GM18505 (cell line): ENCODE data around the gene BBS9.

Source experiments
- ATAC-seq: cut with Tn5 transposase; IDR thresholded peaks from one replicate; pipeline ENCODE4 v1.9.1; 2021; ENCODE audit not compliant: unreplicated experiment
- POLR2A ChIP-seq: IDR thresholded peaks from 4 replicates; pipeline ENCODE4 v1.6.1; 2011; ENCODE audit warnings: borderline replicate concordance; ENCODE audit not compliant: insufficient read depth, insufficient read length; ENCODE audit errors: extremely low read depth

Gene BBS9

DNA sequence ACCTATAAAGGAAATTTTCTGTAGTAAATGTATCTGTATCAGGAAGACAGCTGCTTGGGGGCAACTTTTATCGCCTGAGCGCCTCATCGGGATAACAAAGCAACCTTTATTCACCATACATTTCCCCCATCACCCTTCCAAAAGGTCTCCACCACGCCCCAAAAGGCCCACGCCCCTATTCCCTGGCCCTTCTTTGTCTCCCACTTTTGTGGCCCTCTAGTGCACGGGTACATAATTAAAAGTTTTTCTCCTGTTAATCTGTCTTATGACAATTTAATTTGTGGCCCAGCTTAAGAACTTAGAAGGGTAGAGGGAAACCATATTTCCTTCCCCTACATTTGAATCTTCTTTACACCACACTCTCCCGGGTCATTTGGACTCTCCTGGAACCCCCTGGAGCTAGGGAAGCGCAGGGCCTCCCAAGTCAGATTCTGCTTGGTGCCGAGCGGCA lies 20.8 kb upstream of the BBS9 start:
- no peak for TF ChIP-seq POLR2A
- peak; percentile 3 for ATAC-seq

DNA sequence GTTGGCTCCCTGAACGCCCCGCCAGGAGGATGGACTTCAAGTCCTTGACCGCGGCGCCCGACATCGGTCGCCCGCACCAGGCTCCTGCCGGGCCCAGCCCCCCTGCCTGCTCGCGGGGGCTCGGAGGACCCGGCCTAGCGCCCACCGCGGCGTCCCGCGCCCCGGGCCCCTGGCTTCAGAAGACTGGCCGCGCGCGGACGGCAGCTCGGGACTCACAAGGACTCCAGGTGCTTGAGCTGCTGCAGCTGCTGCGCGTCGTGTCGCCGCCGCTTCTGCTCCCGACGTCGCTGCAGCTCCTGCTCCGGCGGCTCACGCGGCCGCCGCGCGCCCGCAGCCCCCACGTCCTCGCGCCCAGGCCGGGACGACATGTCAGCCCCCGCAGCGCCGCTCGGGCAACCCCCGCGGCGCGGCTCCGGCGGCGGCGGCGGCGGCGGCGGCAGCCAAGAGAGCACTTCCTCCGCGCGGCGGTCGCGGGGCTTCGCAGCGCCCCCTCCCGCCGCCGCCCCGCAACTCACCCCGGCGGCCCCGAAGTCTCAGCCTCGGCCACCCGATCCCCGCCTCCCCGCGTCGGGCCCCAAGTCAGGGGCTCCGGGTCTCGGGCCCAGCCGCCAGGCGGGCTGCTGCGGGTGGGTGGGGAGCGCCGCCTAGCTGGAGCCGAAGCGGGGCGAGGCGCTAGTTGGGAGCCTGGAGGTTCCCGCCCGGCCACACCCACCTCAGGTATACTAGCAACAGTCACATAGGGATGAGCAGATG lies 20.2 kb upstream of the BBS9 start, which contains the start of gene RP9:
TSS of gene RP9 (minus strand) at position 400 of the 753 bp plus-strand sequence. CDS start at position 368, 32 bp downstream.
- peak; percentile 77 for TF ChIP-seq POLR2A
- ATAC-seq = peak; percentile 91

DNA sequence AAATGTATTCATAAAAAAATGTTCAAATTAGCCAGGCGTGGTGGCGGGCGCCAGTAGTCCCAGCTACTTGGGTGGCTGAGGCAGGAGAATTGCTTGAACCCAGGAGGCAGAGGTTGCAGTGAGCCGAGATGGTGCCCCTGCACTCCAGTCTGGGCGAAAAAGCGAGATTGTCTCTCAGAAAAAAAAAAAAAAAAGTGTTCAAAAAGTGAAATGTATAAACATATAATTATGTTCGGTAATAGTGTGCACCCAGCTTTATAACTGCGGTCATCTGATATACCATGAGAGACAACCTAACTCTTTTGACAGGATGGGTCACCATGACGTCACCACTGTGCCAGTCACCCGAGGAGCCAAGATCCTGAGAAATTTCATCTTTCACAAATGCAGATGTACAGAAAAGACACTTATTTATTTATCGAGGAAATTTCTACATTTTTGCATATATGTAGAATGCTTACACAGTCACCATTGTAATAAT lies 19.6 kb upstream of the BBS9 start:
- no peak for ATAC-seq
- TF ChIP-seq POLR2A = no peak

DNA sequence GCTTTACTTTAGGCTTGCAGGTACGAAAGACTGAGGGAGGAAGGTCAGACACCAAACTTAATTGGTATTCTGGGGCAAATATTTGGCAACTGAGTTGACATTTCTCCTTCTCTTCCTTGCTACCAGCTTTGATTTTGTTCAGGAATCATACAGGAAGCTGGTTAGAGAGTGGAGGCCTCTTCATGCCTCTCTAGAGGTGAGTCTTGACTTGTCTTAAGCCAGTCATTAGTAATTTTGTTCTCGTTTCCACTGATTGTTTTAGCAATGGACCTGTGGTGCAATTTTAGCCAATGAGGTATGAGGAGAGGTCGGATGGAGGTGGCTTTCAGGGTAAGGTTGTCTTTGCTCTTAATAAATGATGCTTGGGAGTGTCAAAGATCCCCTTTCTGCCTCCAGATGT lies 17.8 kb upstream of the BBS9 start:
- ATAC-seq = no peak
- no peak for TF ChIP-seq POLR2A

DNA sequence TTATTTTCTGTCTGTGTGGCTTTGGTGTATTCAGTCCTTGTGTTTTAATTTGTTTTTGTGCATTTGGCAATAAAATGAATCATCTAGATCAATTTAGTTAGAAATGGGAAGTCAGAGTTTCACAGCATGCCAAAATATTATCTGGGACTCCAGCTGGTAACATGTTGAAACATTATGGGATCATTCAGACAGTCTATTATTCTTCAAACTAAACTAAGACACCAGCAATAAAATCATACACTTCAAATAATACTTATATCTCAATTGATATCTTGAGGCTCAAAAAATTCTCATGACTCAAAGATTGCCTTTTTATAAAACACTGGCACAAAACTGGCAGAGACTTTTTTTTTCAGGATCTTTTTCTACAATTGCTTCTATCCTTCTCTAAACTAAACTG lies 14.4 kb upstream of the BBS9 start:
- TF ChIP-seq POLR2A = no peak
- ATAC-seq = no peak

DNA sequence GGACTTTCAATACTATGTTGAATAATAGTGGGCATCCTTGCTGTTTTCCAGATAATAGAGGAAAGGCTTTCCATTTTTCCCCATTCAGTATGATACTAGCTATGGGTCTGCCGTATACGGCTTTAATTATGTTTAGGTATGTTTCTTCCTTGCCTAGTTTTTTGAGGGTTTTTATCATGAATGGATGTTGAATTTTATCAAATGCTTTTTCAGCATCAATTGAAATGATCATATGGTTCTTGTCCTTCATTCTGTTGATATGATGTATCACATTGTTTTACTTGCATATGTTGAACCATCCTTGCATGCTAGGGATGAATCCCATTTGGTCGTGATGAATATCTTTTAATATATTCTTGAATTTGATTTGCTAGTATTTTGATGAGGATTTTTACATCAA lies 11.0 kb upstream of the BBS9 start:
- ATAC-seq = no peak
- no peak for TF ChIP-seq POLR2A

DNA sequence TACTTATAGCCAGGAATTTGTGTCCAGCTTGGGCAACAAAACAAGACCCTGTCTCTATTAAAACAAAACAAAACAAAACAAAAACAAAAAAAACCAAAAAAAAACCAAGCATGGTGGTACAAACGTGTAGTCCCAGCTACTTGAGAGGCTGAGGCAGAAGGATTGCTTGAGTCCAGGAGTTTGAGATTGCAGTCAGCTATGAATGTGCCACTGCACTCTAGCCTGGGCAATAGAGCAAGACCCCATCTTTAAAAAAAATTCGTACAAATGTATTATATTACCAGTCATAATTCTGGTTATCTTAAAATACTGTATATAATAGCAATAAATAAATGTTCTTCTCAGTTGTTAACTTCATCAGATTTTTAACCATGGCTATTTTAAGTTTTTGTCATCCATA lies 2.3 kb upstream of the BBS9 start:
- ATAC-seq = no peak
- TF ChIP-seq POLR2A = no peak

DNA sequence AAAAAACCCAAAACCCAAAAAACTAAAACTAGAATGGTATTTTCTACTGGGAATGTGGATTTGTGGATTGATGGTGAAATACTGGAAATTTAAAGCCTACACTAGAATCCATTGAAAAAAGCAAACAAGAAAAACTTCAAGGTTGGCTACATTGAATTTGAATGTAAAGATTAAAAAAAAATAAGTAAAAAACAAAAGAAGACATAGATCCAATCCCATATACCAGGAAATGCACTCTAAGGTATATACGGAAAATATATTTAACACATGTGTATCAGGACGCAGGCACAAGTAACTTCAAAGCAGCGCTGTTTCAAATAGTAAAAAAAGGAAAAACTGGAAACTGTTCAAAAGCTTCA lies 754 bp upstream of the BBS9 start:
- ATAC-seq = no peak
- no peak for TF ChIP-seq POLR2A

DNA sequence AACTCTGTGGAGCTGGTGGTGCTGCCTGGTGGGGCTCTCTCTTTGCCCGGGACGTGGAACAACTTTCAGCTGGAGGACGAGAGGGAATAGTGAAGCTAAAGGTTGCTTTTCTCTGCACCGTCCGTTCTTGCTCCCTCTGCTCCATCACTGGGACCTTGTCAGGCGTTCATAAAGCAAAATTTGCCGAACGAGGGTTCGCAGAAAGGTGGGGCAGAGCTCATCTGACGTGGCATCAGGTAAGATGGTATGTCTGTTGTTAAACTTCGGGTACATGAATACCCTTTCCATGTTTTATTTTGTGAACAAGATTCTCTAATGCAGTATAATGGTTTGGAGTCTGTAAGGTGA lies 416 bp downstream of the BBS9 start:
- no peak for ATAC-seq
- no peak for TF ChIP-seq POLR2A

DNA sequence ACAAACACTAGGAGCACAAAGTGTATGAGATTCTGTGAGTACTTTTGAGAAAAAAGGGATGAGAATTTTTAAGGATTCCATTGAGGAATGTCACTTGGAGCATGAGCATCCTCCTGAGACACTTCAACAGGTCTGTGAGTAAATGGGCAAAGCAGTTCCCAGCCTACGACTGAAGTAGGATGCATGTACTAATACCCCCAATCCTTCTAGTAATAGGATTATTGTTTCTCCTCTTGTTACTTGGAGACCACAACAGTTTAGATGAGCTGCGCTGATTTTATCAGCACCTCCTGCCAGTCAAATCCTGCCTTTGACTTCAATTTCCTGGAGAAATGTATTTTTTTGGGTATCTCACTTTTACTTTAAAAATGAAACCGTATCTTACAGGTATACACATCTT lies 820 bp downstream of the BBS9 start:
- no peak for ATAC-seq
- no peak for TF ChIP-seq POLR2A

DNA sequence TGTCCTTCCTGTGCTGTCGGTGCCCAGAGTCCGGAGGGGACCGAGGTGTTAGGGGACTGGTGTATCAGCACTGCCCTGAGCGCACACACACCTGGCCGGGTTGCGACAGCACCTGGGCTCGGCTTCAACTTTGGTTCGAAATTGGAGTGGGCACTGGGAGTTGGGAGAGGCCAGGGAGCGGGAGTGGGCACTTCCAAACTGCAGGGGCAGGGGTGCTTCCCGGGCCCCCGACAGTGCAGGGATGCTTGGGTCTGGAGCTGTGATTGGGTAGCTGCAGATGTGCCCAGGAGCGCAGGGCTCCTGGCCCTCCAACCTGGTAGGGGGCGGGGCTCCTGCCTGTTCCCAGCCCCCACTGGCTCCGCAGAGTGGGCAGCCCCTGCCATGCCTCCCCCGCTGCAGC lies 7.7 kb downstream of the BBS9 start:
- ATAC-seq = no peak
- no peak for TF ChIP-seq POLR2A

DNA sequence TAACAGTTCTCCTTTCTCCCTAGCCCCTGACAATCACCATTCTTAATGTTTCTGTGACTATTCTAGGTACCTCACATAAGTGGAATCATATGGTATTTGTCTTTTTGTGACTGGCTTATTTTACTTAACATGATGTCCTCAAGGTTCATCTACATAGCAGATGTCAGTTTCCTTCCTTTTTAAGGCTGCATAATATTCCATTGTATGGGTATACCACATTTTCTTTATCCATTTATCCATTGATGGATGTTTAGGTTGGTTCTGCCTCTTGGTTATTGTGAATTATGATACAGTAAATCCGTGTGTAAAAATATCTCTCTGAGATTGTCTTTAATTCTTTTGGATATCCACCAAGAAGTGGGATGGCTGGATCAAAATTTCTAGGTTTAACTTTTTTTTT lies 13.2 kb downstream of the BBS9 start:
- TF ChIP-seq POLR2A = no peak
- ATAC-seq = no peak

DNA sequence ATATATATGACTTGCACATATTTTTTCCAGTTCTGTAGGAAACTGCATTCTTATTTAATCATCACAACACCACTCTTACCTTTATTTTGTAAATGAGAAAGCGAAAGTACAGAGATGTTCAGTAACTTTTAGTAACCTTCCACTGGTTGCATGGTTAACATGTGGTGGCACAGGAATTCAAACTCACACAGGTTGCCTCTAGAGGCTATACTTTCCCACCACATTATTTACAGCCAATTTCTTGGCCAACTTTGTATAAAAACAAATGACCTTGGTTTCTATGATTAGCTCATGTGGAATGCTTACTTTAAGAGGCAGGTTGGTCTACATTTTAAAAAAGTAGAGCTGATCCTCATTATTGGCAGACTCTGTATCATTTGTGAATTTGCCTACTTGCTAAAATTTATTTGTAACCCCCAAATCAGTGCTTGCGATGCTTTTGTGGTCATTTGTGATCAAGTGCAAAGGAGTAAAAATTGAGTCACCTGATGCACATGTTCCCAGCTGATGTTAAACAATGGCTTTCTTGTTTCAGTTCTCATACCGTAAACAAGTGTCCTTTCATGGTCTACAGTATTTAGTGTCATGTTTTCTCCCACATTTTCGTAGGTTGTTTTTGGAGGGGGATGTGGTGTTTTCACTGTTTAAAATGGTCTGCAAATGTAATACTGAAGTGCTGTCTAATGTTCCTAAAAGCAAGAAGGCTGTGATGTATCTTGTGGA lies 14.8 kb downstream of the BBS9 start:
- no peak for TF ChIP-seq POLR2A
- ATAC-seq = no peak

DNA sequence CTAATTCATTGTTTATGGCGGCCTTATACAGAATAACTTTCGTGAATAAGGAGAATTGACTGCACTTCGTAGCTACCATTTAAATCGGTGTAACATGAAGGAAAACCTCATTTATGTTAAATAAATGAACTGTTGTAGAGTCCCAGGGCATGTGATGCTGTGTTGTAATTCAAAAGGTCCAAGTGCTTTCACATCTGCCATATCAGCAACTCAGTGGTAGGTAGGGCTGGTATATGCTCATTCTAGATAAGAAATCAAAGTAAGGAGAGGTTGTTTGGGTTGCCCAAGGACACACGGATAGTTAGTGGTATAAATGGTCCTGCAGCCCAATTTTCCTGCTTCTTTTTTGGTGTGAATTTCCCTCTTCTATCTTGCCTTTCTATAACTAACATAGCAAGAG lies 15.8 kb downstream of the BBS9 start:
- ATAC-seq = no peak
- TF ChIP-seq POLR2A = no peak
